SK-N-MC (cell line): ENCODE data around the gene CDKL1.

Source experiments
- EZH2 ChIP-seq: fragments of 200-600 bp; sonication (generic); IDR thresholded peaks from one replicate; pipeline ENCODE4 v1.6.1; 2017; ENCODE audit warnings: antibody characterized with exemption
- POLR2AphosphoS5 ChIP-seq: IDR thresholded peaks from 2 replicates; pipeline ENCODE4 v1.6.1; 2012; ENCODE audit warnings: mild to moderate bottlenecking, low read depth, low read length, borderline replicate concordance

GRCh38 chr14:50334211-50334610 lies 62.5 kb downstream of the CDKL1 start:
- TF ChIP-seq EZH2 (no peak), POLR2AphosphoS5 (no peak)
